PC-3 (cell line): Measurements from ENCODE around the gene TANGO2.

Source experiments
- CTCF ChIP-seq: fragments of 300-600 bp; sonication (generic); conservative IDR thresholded peaks from 2 replicates; pipeline ENCODE4 v1.5.1; 2017; ENCODE audit warnings: antibody characterized with exemption, low read depth, mild to moderate bottlenecking, low read length
- EZH2 ChIP-seq: fragments of 300-600 bp; sonication (generic); IDR thresholded peaks from one replicate; pipeline ENCODE4 v1.6.1; 2017; ENCODE audit warnings: antibody characterized with exemption, mild to moderate bottlenecking, low read length; ENCODE audit not compliant: unreplicated experiment
- EZH2phosphoT487 ChIP-seq: fragments of 300-600 bp; sonication (generic); IDR thresholded peaks from 2 replicates; pipeline ENCODE4 v1.6.1; 2018; ENCODE audit warnings: mild to moderate bottlenecking, antibody characterized with exemption, low read length, borderline replicate concordance

- no peak for TF ChIP-seq CTCF
- TF ChIP-seq EZH2phosphoT487: no peak
- no peak for TF ChIP-seq EZH2
These were observed 3.3 kb downstream of the TANGO2 start for GRCh38 chr22:20024225-20024624.
